Esophagus muscularis mucosa (tissue), 4 donors: Measurements from ENCODE around the gene MYMK. TPM values are rescaled to one million over a fixed set of nuclear protein-coding genes. Genes with fewer than 3 reads are reported as not detected.

Experiments
- DNase-seq: peaks from one replicate; pipeline ENCODE4 v3.0.0-alpha.2; 2017; ENCODE audit errors: extremely low spot score
- H3K27ac ChIP-seq, 4 donors: fragments of 200-600 bp; sonication (generic); replicated peaks in 1 of 4; 1 replicate in 3 of 4; 2 replicates in 1 of 4; pipeline ENCODE4 v1.5.1; 2016 to 2019; ENCODE audit warnings: mild to moderate bottlenecking in 1 of 4
- H3K27me3 ChIP-seq, 4 donors: fragments of 200-600 bp; sonication (generic); one replicate each; pipeline versions ENCODE4 v1.5.1 to v1.6.0; 2016 to 2019
- H3K36me3 ChIP-seq, 4 donors: fragments of 200-600 bp; sonication (generic); one replicate each; pipeline ENCODE4 v1.5.1; 2016 to 2019
- H3K4me1 ChIP-seq, 4 donors: fragments of 200-600 bp; sonication (generic); one replicate each; pipeline ENCODE4 v1.5.1; 2016 to 2019
- H3K4me3 ChIP-seq, 4 donors: fragments of 200-600 bp; sonication (generic); 1 replicate in 2 of 4; 2 replicates in 2 of 4; pipeline ENCODE4 v1.5.1; 2016 to 2019; ENCODE audit warnings: mild to moderate bottlenecking in 4 of 4, moderate library complexity in 1 of 4
- H3K9me3 ChIP-seq, 4 donors: fragments of 200-600 bp; sonication (generic); 1 replicate in 3 of 4; 2 replicates in 1 of 4; pipeline ENCODE4 v1.5.1; 2016 to 2019
- CTCF ChIP-seq, 3 experiments: fragments of 200-600 bp in 2 of 3; fragments of 450-650 bp in 1 of 3; sonication (generic) in 2 of 3; IDR thresholded peaks; one replicate each; pipeline ENCODE4 v1.5.1; 2017 to 2019; ENCODE audit warnings: antibody characterized with exemption in 3 of 3, mild to moderate bottlenecking in 2 of 3, moderate library complexity in 1 of 3
- EP300 ChIP-seq: sonication (generic); formaldehyde crosslinking; IDR thresholded peaks from one replicate; pipeline ENCODE4 v1.6.1; 2017; ENCODE audit warnings: antibody characterized with exemption
- POLR2A ChIP-seq: fragments of 450-650 bp; IDR thresholded peaks from one replicate; pipeline ENCODE4 v1.6.1; 2017; ENCODE audit warnings: antibody characterized with exemption, moderate library complexity, mild to moderate bottlenecking, low read depth
- POLR2AphosphoS5 ChIP-seq, 2 donors: sonication (generic); formaldehyde crosslinking; IDR thresholded peaks; one replicate each; pipeline ENCODE4 v1.6.1; 2017; ENCODE audit warnings: antibody characterized with exemption in 2 of 2
- WGBS: methylation state at CpG from one replicate; pipeline ENCODE4 v1.1.5; 2018; 5-methylcytosine and 5-hydroxymethylcytosine counted together
- intact Hi-C: fragments of 100-400 bp; cut with DNase I; formaldehyde crosslinking; loops from one replicate; pipeline ENCODE4 v1.15.1; 2023
- total RNA-seq, 4 donors: library from RNA; depleted of rRNA; stranded (reverse); fragments of >200 nt; gene quantifications; one replicate each; pipeline versions ENCODE4 v1.1.0 to v1.2.1, GENCODE V29; 2016

Gene MYMK
- total RNA-seq, 4 donors from 2014 or later: not detected

- Histone ChIP-seq H3K9me3 (no peaks in the 10 kb centered on the region), H3K4me3 (no peak overlapping the region), H3K36me3 (no peaks in the 10 kb centered on the region), H3K27me3 (peaks cover 0 to 39% (median 0%) of the 10 kb centered on the region in 4 donors), H3K4me1 (peaks cover 10 to 16% (median 14%) of the 10 kb centered on the region in 4 donors), H3K27ac (no peak overlapping the region)
- intact Hi-C loops: no loop called here
- 89% methylated on average over 13 of the region's 17 CpGs for WGBS
- no peak for TF ChIP-seq POLR2A
- TF ChIP-seq POLR2AphosphoS5 (IDR thresholded peaks at IDR 0.05): no peak
- no peak for TF ChIP-seq EP300
- no peak for TF ChIP-seq CTCF (IDR thresholded peaks at IDR 0.05)
- no peak for DNase-seq
These were observed 9.0 kb downstream of the MYMK start for GRCh38 chr9:133515615-133516255.

DNA sequence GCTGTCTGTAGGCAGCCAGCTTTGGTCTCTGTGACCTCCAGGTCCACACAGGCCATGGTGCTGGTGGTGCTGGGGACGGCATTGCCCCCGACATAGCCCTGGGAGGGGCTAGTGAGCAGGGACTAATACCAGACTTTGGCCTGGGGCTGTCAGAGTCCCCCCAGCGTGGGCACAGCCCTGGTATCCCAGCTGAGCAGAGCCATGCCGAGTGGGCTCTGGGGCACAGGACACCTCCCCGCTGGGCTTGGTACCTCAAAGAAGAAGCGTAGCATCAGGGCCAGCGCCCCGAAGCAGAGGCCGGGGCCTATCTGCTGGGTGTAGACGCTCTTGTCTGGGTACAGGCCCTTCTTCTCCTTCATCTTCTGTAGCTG, 9.5 kb downstream of the MYMK start:
- intact Hi-C loops: no loop called here
- no peak overlapping the region for H3K4me3 ChIP-seq
- DNase-seq: no peak
- no peaks in the 10 kb centered on the region for H3K9me3 ChIP-seq
- peaks cover 0 to 44% (median 0%) of the 10 kb centered on the region in 4 donors for H3K27me3 ChIP-seq
- H3K27ac ChIP-seq: no peak overlapping the region
- peaks cover 10 to 16% (median 14%) of the 10 kb centered on the region in 4 donors for H3K4me1 ChIP-seq
- no CpG with 5 or more reads among the region's 10 CpGs for WGBS
- no peak for TF ChIP-seq CTCF (IDR thresholded peaks at IDR 0.05)
- TF ChIP-seq POLR2A: no peak
- no peak for TF ChIP-seq POLR2AphosphoS5 (IDR thresholded peaks at IDR 0.05)
- no peak for TF ChIP-seq EP300
- no peaks in the 10 kb centered on the region for H3K36me3 ChIP-seq

DNA sequence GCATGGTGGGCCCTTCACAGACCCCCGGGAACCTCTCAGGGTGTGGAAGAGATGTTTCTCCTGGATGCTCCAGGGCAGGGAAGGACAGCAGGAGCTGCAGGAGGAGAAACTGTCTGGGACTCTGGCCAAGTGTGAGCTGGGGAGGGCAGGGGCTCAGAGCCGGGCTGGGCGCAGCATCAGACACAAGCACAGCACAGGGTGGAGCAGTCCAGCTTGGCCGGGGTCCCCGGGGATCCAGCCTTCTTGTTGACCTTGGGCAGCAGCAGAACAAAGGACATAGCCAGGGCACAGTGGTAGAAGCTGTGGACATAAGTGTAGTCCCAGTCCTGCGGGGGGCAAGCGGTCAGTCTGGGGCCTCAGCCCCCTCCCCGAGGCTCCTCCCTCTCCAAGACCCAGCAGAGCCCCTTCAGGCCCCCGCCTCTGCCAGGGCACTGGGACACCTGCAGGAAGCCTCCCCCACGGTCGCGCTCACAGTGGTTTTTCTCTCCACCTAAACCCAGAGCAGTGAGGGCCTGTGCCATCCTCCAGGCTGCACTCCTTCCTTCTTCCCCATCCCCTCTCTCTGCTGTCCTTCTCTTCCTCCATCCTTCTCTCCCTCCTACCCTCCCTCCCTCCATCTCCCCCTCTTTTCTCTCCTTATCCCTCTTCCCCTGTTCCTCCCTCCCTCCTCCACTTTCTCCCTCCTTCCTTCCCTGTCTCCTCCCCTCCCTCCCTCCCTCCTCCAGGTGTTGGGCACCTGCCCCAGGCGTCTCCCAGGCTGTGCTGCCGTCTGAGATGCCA, 10.1 kb downstream of the MYMK start:
- Histone ChIP-seq H3K27me3 (peaks cover 0 to 49% (median 0%) of the 10 kb centered on the region in 4 donors), H3K4me3 (no peak overlapping the region), H3K9me3 (no peaks in the 10 kb centered on the region), H3K4me1 (peaks cover 16 to 21% (median 17%) of the 10 kb centered on the region in 4 donors), H3K27ac (no peak overlapping the region), H3K36me3 (no peaks in the 10 kb centered on the region)
- intact Hi-C loops: no loop called here
- no peak for DNase-seq
- TF ChIP-seq POLR2A (no peak), CTCF (IDR thresholded peaks at IDR 0.05) (no peak), EP300 (no peak), POLR2AphosphoS5 (IDR thresholded peaks at IDR 0.05) (no peak)
- WGBS: 41% methylated on average over 11 of the region's 14 CpGs

DNA sequence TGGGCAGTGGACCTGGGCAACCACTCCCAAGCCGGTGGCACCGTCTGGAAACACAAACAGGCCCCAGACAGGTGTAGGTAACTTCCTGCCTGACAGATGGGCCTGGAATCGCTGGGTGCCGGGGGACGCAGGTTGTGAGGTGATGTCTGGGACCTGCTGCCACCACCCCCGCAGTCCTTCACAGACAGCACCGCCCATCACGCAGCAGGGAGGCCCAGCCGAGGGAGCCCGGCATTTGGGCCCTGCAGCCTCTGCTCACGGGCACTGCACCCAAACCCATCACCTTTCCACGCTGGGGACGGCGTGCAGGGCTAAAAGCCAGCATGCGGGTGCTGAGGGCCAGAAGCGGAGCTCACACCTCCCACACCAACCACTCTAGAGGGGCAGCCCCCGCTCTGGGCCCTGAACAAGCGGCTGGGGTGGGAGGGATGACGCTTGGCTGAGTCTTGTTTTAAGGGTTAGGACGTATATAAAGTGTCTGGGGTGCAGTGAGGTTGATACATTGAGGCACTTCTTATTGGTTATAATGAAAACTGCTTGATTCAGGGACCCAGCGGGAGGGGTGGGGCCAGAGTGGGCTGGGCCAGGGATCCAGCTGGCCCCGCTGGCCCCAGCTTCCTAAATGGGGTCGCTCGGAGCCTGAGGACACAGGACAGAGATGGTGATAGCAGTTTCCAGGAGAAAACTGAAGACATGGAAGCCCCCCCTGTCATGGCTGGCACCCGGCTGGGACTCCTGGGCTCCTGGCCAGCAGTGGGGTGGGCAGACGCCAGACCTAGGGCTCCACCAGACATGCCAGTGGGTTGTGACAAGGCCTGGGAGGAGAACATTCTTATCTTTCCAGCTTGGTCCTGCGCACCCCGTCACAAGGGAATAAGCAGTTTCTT, 11.3 kb downstream of the MYMK start:
- no peak overlapping the region for H3K4me3 ChIP-seq
- no peaks in the 10 kb centered on the region for H3K36me3 ChIP-seq
- intact Hi-C loops: no loop called here
- no peak for DNase-seq
- no peaks in the 10 kb centered on the region for H3K9me3 ChIP-seq
- TF ChIP-seq POLR2A (no peak), CTCF (IDR thresholded peaks at IDR 0.05) (no peak), EP300 (no peak), POLR2AphosphoS5 (IDR thresholded peaks at IDR 0.05) (no peak)
- WGBS: 71% methylated on average over 16 of the region's 28 CpGs
- H3K27me3 ChIP-seq: peaks cover 0 to 55% (median 0%) of the 10 kb centered on the region in 4 donors
- H3K27ac ChIP-seq: no peak overlapping the region
- H3K4me1 ChIP-seq: peaks cover 23 to 30% (median 27%) of the 10 kb centered on the region in 4 donors
